ENCODE data around the gene TAOK3.
"Not testable (repeated sequence)": the region's sequence is repeated elsewhere in the genome, so short reads cannot be mapped to it uniquely, and the experiment has no call there.

Gene TAOK3

GRCh38 chr12:118371321-118372282, 1.1 kb downstream of the TAOK3 start:
- DNase-seq = peak; percentile 63

DNA sequence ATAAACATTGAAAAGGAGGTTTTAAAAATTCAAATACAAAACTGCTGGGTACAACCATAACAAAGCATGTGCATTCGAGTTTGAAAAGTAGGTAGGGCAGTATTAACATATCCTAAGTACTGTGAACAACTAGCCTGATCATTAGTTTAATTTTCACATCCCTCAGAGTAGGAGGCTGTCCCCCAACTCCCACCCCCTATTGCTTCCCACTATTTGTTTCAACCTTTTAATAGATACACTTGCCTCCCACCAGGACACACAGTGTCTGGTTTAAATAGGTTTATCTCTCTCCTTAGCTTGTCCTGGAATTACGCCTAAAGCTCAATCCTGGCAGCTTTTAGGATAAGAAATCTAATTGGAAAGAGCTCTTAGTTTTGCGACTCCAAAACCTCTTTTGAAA, 2.1 kb downstream of the TAOK3 start:
- no peak for DNase-seq

- no peak for DNase-seq
Observed at GRCh38 chr12:118368821-118369220, 3.9 kb downstream of the TAOK3 start.

GRCh38 chr12:118361889-118362288, 10.8 kb downstream of the TAOK3 start:
- DNase-seq = no peak

DNA sequence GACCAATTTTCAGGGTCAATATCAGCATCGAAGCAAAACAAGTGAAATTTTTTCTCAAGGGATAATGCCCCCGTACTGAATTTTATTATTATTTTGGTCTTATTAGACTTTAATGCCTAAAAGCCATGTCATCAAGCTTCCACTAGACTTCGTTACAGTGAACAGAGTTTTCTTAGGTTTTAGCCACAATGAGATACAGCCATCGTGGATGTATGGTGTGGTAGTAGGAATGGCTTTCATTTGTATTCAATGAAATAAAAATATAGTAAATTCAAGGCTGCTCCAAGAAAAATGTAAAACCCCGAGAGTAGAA, 11.7 kb downstream of the TAOK3 start:
- DNase-seq = no peak

- DNase-seq = no peak
Observed at GRCh38 chr12:118359541-118359915, 13.2 kb downstream of the TAOK3 start.

- DNase-seq = no peak
Observed at GRCh38 chr12:118358612-118359540, 13.8 kb downstream of the TAOK3 start.

DNA sequence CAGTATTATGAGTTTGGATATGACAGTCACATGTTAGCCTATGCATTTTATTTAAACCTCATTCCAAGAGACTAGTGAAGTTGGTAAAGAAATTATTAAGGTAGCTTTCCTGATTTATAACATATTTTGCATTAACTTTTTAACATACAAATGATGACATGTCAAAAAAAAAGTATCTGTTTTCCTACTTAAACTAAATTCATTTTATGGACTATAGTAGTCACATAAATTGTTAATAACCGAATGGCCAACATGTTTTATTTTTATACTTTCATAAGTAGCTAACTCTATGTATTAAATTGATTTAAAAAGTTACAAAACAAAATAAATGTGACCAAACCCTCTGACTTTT, 14.7 kb downstream of the TAOK3 start:
- no peak for DNase-seq

- DNase-seq = no peak
Observed at GRCh38 chr12:118357257-118358007, 15.3 kb downstream of the TAOK3 start.

DNA sequence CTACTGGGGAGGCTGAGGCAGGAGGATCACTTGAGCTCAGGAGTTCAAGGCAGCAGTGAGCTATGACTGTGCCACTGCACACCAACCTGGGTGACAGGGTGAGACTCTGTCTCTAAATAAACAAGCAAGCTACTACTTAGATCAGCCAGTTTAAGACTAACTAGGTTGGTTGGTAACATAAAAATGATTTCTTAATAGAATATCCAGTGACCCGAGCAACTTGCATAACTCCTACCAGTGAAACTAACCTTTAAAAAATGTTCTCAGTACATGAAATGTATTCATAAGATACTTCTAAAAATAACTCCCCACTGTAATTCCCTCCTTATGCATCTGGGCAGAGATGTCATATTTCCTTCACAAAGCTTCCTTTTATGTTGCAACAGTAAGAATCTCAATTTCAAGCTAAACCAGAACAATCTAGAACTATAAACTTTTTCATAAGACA, 15.9 kb downstream of the TAOK3 start:
- no peak for DNase-seq

GRCh38 chr12:118355843-118356242, 16.9 kb downstream of the TAOK3 start:
- DNase-seq = no peak

DNA sequence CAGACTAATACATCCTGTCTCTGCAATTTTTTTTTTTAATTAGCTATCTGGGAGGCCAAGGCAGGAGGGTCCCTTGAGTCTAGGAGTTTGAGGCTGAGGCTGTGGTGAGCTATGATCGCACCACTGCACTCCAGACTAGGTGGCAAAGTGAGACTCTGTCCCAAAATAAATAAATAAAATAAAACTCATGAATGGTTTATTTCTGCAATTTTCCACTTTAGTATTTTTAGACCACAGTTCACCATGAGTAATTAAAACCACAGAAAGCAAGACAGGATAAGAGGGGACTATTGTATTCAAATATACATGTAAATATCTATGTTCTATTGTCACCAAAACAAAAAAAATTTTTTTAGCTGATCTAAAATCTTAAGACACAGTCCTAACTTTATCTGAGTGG, 17.8 kb downstream of the TAOK3 start:
- DNase-seq = no peak

DNA sequence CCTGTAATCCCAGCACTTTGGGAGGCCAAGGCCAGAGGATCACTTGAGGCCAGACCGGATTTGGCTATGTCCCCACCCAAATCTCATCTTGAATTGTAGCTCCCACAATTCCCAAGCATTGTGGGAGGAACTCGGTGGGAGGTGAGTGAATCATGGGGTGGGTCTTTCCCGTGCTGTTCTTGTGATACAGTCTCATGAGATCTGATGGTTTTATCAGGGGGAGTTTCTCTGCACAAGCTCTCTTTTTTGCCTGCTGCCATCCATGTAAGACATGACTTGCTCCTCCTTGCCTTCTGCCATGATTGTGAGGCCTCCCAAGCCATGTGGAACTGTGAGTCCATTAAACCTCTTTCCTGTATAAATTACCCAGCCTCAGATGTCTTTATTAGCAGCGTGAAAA, 18.2 kb downstream of the TAOK3 start:
- not testable (repeated sequence) for DNase-seq

DNA sequence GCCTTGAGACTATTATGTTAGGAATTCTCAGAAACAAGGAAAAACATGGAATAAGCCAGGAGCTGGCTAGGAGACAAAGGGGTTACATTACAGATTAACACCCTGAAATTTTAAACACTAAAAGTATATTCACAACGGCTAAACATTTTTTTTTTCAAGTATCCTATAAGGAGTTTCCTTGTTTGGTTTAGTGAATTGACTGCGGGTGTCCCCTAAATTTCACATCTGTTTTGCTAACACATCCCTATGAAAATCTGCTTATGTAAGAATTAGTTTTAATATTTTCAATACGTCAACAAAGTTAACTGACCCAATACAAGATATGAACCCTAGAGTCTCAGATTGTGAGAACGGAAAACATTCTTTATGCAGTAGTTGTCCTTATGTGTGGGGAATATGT, 19.0 kb downstream of the TAOK3 start:
- no peak for DNase-seq

GRCh38 chr12:118350908-118351559, 21.7 kb downstream of the TAOK3 start:
- DNase-seq = no peak

DNA sequence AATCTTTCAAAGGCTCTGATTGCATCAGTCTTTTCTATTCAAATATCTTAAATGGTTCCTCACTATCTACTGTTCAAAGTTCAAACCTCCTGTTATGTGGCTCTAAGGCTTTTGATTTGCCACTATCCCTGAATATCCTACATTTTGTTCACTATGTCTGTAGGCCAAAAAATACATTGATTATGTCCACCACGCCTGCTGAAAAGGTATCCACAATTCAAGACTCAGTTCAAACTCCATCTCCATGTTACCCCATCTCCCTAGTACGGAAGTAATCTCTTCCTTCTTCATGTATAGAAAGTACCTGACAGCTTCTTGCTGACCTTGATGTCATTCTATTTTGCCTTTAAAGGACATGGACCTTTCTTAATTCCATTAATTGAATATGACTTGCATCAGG, 24.8 kb downstream of the TAOK3 start:
- DNase-seq = no peak

- no peak for DNase-seq
Observed at GRCh38 chr12:118346895-118347294, 25.8 kb downstream of the TAOK3 start.

DNA sequence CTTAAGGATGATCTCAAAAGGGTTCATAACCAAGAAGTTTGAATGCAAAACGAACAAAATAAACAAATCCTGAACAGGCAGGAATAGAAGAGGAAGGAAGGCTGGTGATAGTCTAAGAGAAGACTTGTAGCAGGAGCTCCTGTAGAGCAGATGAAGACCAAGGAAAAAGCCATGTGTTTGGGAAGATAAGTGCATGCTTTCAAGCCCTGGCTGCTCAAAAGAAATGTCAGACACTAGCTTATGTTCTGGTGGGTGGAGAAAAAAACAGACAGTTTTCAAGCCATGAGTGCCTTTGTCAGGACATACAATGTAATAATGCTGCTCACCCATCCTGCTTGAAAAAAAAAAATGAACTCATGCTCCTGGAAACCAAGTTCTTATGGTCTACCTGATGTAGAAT, 27.4 kb downstream of the TAOK3 start:
- no peak for DNase-seq

- DNase-seq = no peak
Observed at GRCh38 chr12:118344829-118345228, 27.9 kb downstream of the TAOK3 start.

DNA sequence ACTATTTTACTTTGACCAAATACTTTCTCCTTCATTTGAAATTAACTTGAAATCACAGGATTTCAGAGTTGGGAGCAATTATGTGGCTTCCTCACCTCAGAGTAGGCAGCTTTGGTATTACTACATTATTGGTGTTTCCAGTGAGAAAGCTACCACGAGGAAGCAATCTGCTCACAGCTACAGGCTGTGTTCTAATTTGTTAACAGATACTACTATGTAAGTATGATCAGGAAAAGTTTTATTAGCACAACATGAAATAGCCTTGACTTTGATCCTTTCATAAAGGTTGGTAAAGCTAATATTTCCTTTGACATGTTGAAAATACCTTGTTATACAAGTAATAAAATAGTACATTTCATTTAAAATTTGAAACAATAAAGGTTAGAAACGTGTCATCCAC, 30.6 kb downstream of the TAOK3 start:
- no peak for DNase-seq

DNA sequence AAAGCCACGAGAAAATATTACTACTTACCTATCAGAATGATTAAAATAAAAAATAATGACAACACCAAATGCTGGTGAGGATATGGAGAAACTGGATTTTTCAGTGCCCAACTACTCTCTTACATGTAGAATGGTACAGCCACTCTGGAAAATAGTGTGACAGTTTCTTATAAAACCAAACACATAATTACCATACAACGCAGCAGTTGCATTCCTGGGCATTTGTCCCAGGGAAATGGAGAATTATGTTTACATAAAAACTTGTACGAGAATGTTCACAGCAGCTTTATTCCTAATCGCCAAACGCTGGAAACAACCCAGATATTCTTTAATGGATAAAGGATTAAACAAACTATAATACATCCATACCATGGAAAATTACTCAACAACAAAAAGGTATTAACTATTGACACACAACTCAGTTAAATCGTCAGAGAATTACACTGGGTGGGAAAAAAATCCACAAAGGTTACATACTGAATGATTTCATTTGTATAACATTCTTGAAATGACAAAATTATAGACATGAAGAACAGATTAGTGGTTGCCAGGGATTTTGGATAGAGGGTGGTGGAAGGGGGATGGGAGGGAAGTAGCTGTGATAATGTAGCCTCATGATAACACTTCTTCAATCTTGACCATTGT, 35.4 kb downstream of the TAOK3 start:
- DNase-seq = no peak

GRCh38 chr12:118336123-118336522, 36.6 kb downstream of the TAOK3 start:
- no peak for DNase-seq

All from activated CD8-positive, alpha-beta memory T cell treated with anti-CD3 and anti-CD28 coated beads for 24 hours (primary cell).